ENCODE data around the gene BNIP1.
"Not testable (repeated sequence)": the region's sequence is repeated elsewhere in the genome, so short reads cannot be mapped to it uniquely, and the experiment has no call there.

The BNIP1 gene, protein sequence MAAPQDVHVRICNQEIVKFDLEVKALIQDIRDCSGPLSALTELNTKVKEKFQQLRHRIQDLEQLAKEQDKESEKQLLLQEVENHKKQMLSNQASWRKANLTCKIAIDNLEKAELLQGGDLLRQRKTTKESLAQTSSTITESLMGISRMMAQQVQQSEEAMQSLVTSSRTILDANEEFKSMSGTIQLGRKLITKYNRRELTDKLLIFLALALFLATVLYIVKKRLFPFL

DNA sequence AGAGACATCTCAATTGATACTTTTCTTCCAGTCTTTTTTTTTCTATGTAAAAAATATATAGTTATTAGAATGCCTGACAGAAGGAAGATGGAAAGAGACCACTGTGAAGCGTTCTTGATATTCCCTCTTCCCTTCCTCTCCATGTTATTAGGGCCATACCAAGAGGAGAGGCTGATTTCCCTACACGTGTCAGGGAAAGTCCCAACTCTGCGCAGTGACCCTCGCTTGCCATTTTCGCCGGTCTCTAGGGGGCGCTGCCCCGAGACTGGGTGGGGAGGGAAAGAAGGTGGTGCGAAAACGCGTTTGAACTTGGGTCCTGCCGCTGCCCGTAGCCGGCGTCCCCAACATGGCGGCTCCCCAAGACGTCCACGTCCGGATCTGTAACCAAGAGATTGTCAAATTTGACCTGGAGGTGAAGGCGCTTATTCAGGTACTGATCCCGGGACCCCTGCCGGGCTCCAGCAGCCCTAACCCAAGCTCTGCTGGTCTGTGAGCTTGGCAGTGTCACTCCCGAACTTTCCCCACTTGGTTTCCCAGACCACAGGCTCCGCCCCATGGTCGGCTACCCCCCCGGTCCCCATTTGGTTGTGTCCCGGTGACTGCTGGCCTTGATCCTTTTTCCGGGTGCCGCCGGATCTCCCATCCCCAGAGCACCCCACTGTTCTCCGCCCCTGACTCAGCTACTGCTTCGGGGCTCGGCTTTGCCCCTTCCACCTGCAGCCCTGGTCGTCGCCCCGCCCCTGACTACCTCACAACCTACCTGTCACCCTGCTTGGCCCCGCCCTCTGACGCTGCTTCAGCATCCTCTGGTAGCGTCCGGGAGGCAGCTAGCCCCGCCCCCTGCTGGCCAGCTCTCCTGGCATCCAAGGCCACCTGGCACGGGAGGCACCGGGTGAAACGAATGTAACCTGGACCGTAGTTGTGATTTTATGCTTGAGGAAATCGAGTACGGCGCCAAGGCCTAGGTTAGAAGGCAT lies at the start of gene BNIP1:
Gene BNIP1, plus strand, starts transcription at position 332 of the 977 bp plus-strand sequence. Its CDS starts 15 bp downstream, at position 347.
- DNase-seq (ENCODE audit: low read depth) = peak; percentile 91

DNA sequence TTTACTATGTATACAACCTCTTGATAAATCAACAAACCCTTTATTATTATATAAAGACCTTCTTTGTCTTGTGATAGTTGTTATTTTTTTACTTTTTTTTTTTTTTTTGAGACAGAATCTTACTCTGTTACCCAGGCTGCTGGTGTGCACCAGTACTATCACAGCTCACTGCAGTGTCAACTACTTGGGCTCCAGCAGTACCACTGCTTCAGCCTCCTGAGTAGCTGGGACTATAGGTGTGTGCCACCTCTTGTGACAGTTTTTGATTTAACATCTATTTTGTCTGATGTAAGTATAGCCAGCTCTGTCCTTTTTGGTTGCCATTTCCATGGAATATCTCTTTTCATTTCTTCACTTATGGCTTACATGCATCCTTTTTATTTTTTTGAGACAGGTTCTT lies 45.5 kb upstream of the BNIP1 start:
- DNase-seq (ENCODE audit: low read depth) = no peak

DNA sequence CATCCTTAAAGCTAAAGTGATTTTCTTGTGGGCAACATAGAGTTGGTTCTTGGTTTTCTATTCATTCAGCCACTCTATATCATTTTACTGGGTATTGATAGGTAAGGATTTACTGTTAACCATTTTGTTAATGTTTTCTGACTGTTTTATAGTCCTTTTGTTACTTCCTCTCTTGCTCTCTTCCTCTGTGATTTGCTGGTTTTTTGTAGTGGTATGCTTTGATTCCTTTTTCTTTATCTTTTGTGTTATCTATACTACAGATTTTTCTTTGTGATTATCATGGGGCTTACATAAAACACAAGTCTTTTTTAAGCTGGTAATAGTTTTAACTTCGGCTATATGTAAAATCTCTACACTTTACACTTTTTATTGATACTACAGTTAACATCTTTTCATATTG lies 44.9 kb upstream of the BNIP1 start:
- no peak for DNase-seq (ENCODE audit: low read depth)

DNA sequence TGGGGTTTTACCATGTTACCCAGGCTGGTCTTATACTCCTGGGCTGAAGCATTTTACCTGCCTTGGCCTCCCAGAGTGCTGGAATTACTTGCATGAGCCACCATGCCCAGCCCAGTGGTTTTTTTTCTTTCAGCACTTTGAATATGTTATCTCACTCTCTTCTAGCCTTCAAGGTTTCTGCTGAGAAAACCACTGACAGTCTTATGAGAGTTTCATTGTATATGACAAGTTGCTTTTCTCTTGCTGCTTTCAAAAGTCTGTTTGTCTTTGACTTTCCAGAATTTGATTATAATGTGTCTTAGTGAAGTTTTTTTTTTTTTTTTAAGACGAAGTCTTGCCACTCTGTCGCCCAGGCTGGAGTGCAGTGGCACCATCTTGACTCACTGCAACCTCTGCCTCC lies 43.1 kb upstream of the BNIP1 start:
- DNase-seq (ENCODE audit: low read depth) = no peak

DNA sequence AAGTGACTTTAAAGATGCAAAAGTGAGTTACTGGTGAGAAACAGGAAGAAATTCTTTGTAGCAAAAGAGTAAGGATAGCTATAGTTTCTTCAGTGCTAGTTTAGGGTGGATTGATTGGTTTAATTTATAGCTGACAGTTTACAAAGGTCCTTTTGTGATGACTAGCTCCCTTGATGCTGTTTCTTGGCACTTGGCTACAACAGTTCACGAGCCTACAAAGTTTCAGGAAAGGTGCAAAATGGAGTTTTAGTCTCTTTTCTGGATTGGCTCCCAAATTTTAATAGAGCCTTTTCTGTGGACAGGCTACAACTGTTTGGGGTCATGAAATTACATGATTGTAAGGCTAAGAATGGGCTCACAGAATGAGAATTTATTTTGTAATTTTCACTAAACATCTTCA lies 40.9 kb upstream of the BNIP1 start:
- no peak for DNase-seq (ENCODE audit: low read depth)

DNA sequence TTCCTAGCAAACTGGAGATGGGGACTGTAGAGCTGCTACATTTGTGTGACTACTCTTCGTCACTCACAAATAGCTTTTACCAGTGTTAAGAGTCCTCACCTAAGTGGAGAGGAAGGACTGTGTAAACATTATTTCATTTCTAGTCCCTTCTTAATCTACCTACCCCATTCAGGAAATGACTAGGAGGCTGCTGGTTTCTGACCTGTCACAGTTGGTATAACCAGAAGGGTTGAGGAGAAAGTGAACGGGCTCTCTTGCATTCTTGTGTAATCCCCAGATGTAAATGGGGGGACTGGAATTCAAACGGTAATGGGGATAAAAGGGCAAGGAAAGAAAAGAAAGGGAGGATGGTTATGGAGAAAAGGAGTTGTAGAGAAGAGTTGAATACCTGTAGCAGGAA lies 35.4 kb upstream of the BNIP1 start:
- no peak for DNase-seq (ENCODE audit: low read depth)

DNA sequence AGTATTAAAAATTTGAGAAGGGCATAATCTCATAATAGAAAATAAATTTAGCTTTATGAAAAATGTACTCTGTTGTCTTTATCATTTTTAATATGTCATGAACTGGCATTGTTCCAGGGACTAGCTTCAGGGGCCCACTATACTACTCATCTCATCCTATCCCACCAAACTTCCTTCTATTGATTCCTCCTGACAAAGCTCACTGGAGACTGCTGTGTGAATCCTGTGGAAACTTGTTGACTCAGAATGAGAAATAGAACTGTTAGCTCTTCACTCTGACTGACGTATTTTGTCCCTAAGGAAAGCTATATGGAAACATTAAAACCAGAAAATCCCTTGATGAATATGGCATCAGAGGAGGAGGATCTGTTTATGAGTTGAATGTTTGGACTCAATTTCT lies 29.8 kb upstream of the BNIP1 start:
- no peak for DNase-seq (ENCODE audit: low read depth)

DNA sequence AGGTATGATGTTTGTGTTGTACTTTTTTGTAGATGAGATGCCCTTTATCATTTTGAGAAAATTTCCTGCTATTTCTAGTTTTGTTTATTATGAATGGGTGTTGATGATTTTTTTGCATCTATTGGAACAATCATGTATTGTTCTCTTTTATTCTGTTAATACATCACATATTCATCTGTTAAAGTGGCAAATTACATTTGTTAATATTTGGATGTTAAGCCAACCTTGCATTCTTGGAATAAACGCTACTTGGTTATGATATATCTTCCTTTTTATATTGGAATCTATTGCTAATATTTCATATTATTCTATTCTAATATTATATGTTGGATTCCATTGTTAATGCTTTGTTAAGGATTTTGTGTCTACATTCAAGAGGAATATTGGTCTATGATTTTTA lies 24.6 kb upstream of the BNIP1 start:
- DNase-seq (ENCODE audit: low read depth) = no peak

DNA sequence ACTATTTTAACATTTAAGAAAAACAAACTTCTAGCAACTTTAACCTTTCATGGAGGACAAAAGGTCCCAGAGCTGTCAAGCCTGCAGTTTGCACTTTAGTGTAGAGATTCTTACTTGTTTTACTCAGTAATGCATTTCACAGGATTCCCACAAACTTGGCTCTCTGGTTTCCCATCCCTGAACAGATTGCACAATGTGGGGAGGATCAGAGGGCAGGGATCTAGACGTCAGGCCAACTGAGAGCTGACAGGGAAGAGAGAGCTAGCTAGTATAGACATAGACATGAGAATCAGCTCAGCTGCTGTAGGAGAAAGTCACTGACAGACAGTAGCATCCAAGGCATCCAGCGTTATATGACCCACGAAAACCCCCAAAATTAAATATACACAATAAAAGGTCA lies 20.9 kb upstream of the BNIP1 start:
- DNase-seq (ENCODE audit: low read depth) = peak; percentile 94

DNA sequence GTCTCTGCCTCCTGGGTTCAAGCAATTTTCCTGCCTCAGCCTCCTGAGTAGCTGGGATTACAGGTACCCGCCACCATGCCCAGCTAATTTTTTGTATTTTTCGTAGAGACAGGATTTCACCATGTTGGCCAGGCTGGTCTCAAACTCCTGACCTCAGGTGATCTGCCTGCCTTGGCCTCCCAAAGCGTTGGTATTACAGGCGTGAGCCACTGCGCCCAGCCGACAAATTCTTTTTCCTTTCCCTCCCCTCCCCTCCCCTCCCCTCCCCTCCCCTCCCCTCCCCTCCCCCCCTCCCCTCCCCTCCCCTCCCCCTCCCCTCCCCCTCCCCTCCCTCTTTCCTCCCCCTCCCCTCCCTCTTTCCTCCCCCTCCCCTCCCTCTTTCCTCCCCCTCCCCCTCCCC lies 12.2 kb upstream of the BNIP1 start:
- DNase-seq (ENCODE audit: low read depth) = not testable (repeated sequence)

DNA sequence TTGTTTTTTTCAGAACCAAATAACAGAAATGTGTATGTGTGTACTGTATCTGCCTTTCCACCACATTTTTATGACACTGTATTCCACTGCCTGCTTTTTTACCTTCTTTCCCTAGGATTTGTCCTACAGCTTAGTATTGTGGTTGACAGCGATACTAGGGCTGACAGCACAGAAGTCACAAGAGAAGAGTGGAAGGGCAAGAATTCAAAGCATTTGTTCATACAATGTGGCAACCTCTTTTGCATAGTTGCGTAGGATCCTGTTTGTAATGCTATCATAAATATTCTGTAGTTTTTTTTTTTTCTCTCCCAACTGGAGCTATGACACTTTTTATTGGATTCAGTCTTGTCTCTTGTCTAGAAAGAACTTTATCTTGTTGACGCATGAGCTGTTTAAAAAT lies 5.6 kb upstream of the BNIP1 start:
- DNase-seq (ENCODE audit: low read depth) = peak; percentile 35

DNA sequence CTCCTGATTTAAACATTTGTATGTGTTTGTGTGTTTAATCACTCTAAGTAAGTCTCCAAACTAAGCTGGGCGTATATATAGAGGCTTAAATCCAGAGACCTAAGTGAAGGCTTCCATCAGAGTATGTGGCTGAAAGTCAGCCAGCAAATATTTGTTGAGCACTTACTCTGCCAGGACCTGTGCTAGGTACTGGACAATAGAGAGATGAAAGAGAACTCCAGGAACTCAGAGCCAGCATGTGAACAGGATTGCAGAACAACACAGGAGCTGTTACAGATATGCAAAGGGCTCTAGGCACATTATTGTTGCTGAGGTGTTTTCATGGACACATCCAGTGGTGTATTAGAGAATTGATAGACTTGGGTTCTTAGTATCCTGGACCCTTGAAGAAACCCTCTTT lies 4.7 kb upstream of the BNIP1 start:
- DNase-seq (ENCODE audit: low read depth) = no peak

DNA sequence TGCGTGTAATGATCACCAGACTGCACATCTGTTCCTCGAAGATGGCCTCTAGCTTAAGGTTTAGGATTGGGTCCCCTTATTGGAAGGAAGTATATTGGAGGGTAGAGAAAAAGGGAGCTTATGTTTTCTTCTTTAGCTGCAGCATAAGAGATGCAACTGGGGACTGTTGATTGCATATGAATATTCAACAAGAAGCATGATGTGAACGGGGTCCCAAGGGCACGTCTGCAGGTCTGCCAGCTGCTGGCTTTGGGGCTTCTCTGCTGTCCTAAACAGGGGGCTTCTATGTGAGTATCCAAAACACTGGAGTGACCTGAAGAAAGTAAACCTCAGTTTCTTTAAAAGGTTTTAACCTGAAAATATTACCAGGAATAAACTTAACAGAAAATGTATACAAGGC lies 3.6 kb upstream of the BNIP1 start:
- DNase-seq (ENCODE audit: low read depth) = no peak

DNA sequence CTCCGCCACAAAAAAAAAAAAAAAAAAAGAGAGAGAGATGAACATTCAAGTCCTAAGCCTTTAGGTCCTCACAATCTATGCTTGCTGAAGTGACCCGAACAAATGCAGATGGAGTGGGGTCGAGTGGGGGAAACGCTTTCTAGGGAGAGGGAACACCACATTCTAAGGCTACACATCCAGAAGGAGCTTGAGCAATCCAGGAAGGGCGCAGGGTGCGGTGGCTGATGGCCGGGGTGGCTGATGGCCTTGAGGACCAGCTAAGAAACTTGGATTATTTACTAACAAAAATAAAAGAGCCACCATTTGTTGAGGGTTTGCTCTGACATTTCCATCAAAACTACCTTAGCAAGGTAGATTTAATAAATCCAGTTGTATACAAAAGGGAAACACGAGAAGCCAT lies 764 bp upstream of the BNIP1 start:
- no peak for DNase-seq (ENCODE audit: low read depth)

DNA sequence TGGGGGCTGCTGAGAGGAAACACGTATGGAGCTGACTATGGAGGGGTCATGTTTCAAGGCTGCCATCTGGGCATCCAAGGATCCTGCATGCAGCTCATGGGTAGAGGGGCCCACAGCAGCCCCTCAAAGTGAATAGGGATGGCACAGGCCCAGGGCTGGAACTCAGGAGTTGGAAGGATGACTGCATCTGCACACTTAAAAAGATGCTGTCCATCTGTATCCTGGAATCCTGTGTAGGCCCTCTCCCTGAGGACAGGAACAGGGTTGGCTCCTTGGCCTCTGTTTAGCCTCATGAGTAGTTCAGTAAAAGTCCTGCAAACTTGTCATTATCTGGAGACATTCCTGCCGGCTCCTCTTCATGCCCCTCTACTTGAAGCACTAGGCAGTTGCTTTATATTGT lies 4.0 kb downstream of the BNIP1 start:
- no peak for DNase-seq (ENCODE audit: low read depth)

DNA sequence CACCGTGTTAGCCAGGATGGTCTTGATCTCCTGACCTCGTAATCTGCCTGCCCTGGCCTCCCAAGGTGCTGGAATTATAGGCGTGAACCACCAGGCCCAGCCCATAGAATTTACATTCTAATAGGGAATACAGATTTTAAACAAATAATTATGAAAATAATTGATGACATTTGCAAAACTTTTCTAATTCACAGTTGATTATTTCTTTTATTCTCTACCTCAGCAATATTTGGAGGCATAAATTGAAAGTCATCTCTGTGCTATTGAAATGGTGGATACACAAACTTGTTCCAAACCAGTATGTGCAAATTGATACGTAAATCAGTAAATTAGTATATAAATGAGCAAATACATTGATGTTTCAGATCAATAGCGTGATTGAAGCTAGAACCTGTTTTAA lies 8.2 kb downstream of the BNIP1 start:
- DNase-seq (ENCODE audit: low read depth) = no peak

DNA sequence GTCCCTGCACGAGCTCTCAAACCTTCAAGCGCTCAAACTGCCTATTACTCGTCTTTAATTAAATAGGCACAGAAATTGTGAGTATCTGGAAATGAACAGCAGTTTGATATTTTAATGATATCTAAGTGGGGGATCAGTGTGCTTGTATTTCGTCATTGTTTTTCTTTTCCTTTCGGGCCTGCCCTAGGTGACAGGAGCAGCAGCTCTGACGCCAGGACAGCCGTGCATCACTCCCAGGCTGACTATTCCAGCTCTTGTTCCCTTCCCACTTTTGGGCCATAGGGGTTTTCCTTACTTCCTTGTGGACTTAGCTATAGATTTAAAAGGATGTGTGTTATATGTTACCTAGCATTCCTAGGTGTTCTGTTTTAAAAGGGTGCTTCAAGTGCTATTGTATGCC lies 9.5 kb downstream of the BNIP1 start:
- no peak for DNase-seq (ENCODE audit: low read depth)

DNA sequence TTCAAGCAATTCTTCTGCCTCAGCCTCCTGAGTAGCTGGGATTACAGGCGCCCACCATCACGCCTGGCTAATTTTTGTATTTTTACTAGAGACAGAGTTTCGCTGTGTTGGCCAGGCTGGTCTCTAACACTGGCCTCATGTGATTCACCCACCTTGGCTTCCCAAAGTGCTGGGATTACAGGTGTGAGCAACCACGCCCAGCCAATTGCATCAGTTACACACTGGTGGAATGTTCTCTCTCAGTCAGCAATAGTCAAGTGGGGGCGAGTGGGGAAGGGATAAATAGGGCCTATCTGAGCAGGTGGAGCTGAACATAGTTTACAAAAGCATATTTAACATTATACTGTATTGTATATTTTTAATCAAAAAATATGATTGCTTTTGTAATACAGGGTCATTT lies 10.3 kb downstream of the BNIP1 start:
- not testable (repeated sequence) for DNase-seq (ENCODE audit: low read depth)

DNA sequence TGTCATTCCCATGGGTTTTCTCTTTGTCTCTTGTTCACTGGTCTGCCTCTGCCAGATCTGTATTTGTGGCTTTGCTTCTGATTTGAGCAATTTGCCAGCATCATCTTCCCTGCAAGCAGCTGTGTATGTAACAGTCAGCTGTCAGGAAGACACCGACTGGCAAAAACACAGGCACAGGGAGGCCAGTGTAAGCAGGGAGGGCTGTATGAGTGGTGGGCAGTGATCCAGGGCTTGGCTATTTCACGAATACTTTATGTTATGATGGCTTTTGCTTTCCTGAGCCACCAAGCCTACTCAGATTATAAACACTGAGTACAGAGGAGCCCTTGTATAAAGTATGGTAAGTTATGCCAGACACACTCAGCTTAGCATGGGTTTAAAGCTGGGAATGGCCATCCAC lies 11.6 kb downstream of the BNIP1 start:
- no peak for DNase-seq (ENCODE audit: low read depth)

DNA sequence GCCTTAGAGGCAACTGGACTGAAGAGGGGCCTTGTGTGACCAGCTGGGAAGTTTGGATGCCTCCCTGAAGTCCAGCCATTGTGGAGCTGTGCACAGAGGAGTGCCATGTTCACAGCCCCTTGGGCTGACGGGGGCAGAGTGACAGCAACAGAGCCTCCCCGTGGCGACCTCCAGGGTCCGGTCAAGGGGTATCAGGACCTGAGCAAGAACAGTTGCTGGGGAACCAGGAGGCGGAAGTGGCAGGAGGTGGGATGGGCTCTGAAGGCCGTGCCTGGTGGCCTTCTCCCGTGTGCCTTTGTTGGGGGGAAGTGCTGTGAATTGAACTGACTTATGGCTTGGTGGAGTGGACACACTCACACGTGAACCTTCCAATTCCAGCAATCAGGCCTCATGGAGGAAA lies 14.0 kb downstream of the BNIP1 start:
- DNase-seq (ENCODE audit: low read depth) = no peak

DNA sequence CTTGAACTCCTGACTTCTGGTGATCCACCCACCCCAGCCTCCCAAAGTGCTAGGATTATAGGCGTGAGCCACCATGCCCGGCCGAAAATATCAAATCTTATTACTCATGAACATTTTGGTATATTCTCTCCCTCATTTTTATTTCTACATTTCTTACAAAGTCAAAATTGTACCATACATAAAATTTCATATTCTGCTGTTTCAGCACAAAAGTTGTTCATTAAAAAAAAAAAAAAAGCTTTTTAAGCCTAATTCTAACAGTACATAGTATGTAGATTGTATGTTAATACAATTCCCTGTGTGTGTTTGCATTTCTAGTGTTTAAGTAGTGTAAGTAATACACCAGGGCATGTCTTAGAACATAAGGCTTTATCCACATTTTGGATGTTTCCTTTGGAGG lies 14.9 kb downstream of the BNIP1 start:
- no peak for DNase-seq (ENCODE audit: low read depth)

DNA sequence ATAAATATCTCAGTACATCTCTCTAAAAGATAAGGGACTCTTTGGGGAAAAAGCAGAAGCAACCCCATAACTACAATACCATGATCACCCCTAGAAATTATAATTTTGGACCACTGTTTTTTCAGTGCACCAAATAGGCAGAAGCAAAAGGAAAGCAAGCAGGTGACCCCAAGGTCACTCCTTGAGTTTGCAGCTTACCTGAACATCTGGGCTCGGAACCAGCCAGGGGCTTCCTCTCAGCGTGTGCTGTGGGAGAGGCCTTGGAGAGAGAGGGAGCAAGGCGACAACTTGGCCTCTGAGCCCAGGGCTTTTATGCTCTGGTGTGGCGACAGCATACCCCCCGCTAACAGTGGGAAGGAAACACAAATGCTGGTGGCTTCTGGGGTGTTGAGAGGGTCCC lies 16.8 kb downstream of the BNIP1 start:
- DNase-seq (ENCODE audit: low read depth) = no peak

DNA sequence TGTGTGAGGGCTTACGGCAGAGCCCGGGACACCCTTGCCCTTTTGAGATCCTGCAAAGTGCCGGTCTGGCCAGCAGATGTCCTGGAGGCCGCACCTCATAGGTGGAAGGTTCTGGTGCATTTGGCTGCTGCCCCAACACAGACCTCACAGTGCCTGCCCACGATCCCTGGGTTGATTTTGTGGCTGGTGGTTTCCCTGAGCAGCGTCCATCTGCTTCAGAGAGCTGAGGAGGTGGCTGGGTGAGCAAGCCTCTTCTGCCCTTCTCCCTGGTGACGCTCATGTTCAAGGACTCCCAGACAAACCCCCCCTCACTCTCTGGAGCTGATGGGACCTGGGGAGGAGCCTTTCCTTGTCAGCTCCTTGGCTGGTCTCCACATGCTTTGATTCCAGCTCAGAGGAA lies 18.9 kb downstream of the BNIP1 start:
- peak; percentile 11 for DNase-seq (ENCODE audit: low read depth)

Data from amniotic epithelial cell (primary cell).